Measurements from ENCODE around the gene SREBF2.
A peak's percentile ranks its signal among the peaks of the same experiment; 100 is the strongest.

The SREBF2 gene

DNA sequence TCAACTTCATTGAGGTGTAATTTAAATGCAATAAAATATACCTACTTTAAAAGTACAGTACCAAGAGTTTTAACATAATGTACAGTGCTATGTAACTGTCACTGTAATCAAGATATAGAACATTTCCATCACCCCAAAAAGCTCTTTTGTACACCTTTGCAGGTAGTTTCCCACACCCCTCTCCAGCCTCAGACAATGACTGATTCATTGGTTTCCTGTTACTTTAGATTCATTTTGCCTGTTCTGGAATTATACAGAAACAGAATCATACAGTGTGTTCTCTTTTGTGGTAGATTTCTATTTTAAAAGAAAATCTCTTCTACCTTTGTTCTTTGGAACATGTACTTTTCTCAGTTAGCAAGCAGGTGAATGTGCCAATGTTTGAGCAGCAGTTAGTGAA lies 43.8 kb downstream of the SREBF2 start:
- DNase-seq: no peak
- ATAC-seq: no peak

GRCh38 chr22:41880653-41881052 lies 47.7 kb downstream of the SREBF2 start:
- DNase-seq (no peak), ATAC-seq (no peak)

GRCh38 chr22:41883400-41883799 lies 50.5 kb downstream of the SREBF2 start:
- DNase-seq (no peak), ATAC-seq (no peak)

DNA sequence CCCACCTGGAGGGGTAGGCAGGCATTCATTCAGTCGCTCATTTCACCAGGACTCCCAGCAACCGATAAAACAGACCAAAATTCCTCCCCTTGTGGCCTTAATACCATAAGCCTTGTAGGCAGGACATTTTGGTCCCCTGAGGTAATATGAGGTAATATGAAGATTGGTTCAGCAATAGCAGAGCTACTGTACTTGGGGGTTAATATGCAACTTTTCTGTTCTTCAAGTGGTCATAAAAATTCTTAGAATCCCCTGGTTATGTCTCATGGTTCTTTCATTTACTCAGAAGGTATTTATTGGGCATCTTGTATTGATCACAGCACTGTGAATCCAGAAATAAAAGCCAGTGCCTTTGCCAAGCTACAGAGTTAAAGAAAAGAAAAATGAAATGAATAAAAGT lies 52.2 kb downstream of the SREBF2 start:
- ATAC-seq (no peak), DNase-seq (no peak)

- ATAC-seq (peak; percentile 11), DNase-seq (no peak)
These were observed 52.6 kb downstream of the SREBF2 start for GRCh38 chr22:41885516-41885915.

- DNase-seq: no peak
- ATAC-seq: no peak
These were observed 55.8 kb downstream of the SREBF2 start for GRCh38 chr22:41888627-41889200.

- ATAC-seq (no peak), DNase-seq (no peak)
These were observed 58.5 kb downstream of the SREBF2 start for GRCh38 chr22:41891407-41891806.

DNA sequence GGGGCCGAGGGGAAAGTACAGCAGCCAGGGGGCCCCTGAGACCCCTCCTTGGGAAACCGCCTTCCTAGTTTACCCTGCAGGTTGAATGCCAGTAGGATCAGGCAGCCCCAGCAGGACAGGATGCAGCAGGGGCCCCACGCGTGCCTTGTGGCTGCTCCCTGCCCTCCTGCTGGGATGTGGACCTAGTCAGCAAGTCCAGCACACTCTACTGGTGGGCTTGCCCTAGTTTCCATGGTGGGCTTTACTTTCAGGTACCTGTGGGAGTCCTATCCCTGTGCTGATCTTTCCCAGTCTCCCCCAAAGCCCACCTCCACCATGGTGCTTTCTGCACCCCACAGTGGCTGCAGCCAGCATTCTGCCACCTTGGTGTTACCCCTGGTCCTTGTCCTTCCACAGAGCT lies 59.8 kb downstream of the SREBF2 start:
- DNase-seq: no peak
- ATAC-seq: no peak

DNA sequence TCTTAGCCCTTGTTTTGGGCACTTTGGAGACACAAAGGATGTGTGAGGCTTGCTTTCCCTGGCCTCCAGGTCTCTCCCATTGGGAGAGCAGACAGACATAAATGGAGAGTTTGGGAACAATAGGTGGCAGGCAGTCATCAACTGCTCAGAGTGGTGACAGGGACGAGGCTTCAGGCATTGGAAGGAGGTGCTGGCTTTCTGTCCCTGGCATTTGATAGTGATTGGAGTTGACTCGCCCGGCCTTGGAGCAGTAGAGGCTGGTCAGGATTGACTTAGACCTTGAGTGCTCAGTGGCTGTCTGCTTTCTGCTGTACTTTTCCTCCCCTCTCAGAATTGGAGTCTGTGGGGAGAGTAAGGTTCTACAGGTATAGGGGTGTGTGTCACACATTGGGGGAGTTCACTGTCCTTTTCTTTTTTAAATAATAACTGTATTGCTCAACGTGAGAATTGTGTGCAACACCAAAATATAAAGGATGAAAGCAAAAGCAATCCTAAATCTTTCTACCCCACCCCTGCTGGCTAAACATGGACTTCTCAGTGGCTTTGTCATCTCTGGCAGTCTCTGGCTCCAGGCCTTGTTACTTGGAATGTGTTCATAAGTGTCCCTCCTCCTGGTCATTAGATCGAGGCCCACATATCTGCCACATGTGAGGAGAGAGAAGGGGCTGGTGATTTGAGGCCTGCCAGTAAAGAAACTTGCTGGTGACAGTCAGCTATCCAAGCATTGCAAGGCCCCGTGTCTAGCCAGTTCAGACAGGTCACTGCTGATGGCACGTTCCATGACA lies 60.9 kb downstream of the SREBF2 start:
- DNase-seq (no peak), ATAC-seq (no peak)

DNA sequence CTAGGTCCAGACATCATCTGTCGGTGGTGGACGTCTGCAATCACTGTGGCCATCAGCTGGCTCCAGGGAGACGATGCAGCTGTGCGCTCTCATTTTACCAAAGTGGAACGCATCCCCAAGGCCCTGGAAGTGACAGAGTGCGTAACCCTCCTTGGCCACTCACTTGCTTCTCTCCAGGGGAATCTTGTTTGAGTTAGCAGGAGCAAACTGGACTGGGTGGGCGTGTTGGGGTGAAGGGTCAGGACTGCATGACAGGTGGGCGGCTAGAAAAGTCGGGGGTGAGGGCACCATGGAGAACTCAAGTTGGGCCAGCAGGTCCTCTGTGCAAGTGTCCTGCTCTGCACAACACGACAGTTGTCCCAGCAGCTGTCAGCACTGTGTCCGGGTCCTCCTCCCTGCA lies 65.7 kb downstream of the SREBF2 start:
- DNase-seq (no peak), ATAC-seq (no peak)

DNA sequence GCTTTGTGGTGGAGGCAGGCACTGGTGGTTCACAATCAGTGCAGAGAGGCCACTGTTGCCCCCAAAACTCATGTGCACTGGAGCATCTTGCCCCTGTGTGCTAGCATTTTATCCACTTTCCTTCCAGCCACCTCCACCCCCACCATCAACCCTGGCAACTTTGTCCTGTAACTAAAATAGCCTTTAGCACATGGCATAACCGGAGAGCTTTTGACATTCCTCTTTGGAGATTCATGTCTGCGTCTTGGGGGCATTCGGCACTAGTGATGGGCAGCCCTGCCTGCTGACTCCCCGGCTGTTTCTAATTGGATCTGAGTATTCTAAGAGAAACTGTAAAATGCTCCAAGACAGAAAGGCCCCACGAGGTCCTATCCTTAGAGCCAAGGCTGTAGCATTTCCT lies 66.2 kb downstream of the SREBF2 start:
- ATAC-seq (no peak), DNase-seq (no peak)

DNA sequence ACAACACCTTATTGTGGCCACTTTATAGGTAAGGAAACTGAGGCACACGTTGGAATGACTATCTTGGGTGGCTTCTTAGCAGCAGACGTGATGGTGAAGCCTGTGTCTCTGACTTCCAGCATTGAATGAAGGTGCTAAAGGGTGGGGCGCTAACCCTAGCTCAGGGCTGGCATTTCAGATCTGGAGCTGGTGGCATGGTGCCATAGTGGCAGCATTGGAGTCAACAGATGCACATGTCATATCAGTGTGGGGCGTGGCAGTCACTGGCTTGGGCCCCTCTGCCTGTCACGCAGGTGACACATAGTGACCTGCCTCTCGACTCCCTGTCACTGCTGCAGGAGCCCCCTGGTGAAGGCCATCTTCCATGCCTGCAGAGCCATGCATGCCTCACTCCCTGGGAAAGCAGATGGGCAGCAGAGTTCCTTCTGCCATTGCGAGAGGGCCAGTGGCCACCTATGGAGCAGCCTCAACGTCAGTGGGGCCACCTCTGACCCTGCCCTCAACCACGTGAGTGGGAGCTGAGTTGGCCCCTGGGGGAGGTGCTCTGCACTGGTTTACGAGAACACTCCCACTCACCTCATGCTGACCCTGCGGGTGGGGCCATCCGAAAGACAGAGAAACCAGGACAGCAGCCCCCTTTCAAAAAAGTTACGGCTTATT lies 67.2 kb downstream of the SREBF2 start:
- no peak for DNase-seq
- ATAC-seq: no peak

DNA sequence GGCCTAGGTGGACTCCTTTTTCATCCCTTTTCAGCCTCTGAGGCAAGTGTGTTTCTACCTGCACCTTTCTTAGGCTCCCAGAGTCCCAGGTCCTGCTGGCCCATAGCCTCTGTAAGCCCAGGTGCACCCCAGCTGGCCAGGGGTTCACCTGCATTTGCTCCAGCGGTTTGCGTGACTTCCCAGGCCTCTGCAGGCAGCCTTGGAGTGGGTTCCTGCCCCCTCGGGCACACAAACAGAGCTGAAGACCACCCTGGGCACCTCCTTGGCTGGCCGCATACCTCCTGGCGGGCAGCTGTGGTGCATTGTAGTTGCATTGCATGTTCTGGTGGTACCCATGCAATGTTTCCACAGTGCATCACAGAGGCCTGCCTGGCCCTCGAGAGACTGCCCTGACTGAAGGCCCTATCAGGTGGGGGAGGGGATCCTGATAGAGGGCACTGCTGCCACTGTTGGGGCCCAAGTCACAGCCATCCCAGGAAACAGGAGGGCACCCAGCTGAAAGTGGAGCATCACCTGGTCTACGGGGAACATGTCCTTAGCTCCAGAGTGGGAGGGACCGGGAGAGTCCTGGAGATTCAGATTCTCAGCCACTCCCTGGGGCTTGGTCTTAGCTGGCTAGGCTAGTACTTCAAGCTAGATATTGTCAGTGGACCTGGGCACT lies 67.9 kb downstream of the SREBF2 start:
- ATAC-seq: no peak
- DNase-seq: no peak

DNA sequence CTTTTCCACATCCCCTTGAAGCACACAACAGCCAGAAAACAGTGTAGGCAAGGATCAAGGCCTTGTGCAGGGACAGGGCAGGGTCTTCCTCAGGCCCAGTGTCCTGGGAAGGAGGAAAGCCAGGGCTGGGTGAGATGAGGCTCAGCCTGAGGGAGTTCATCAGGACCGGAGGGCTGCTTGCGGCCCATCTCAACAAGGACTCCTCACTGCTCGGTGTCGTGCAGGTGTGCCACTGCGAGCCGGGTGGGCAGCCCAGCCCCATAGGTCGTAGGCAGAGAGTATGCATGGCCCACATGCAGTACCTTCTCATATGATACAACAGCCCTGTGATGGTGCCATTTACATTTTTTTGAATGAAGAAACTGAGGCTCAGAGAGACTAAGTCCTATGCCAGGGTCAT lies 69.1 kb downstream of the SREBF2 start:
- ATAC-seq (no peak), DNase-seq (no peak)

DNA sequence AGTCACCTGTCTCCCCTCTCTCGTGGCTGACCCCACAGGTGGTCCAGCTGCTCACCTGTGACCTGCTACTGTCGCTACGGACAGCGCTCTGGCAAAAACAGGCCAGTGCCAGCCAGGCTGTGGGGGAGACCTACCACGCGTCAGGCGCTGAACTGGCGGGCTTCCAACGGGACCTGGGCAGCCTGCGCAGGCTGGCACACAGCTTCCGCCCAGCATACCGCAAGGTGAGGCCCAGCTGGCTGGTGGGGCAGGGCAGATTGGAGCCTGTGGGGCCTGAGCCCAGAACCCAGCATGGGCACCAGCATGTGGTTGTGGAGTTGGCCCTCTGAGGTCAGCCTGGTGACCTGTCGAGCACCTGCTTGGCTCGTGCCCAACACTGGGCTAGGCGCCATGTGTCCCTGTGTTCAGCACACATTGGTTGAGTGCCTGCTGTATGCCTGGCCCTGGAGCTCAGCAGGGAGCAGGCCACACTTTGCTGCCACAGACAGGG lies 70.1 kb downstream of the SREBF2 start:
- DNase-seq: no peak
- ATAC-seq: no peak

GRCh38 chr22:41904450-41905410 lies 71.8 kb downstream of the SREBF2 start:
- DNase-seq (no peak), ATAC-seq (no peak)

- ATAC-seq (no peak), DNase-seq (no peak)
These were observed 72.7 kb downstream of the SREBF2 start for GRCh38 chr22:41905411-41906202.

GRCh38 chr22:41906822-41907221 lies 73.9 kb downstream of the SREBF2 start:
- ATAC-seq (no peak), DNase-seq (no peak)

GRCh38 chr22:41907436-41908401 lies 74.8 kb downstream of the SREBF2 start:
- peak; percentile 4 for ATAC-seq
- no peak for DNase-seq

All from stimulated activated naive CD8-positive, alpha-beta T cell treated with anti-CD3 and anti-CD28 coated beads, Interleukin-15, Interleukin-2, amounts not matched to agents 100 U/mL and 50 U/mL, for 24 hours (primary cell).